Sigmoid colon (tissue), 7 donors: ENCODE measurements around the gene BEST1. TPM values are rescaled to one million over a fixed set of nuclear protein-coding genes. Genes with fewer than 3 reads are reported as not detected.
"Not testable (repeated sequence)": the region's sequence is repeated elsewhere in the genome, so short reads cannot be mapped to it uniquely, and the experiment has no call there.

Experiments
- DNase-seq: peaks from one replicate; pipeline ENCODE4 v3.0.0-alpha.2; 2019
- H3K27ac ChIP-seq, 4 donors: fragments of 200-600 bp; sonication (generic); one replicate each; pipeline ENCODE4 v1.5.1; 2016 to 2019; ENCODE audit warnings: mild to moderate bottlenecking in 1 of 4
- H3K27me3 ChIP-seq, 3 donors: fragments of 200-600 bp; sonication (generic); one replicate each; pipeline ENCODE4 v1.5.1; 2019; ENCODE audit warnings: mild to moderate bottlenecking in 1 of 3
- H3K36me3 ChIP-seq, 4 donors: fragments of 200-600 bp; sonication (generic); one replicate each; pipeline ENCODE4 v1.5.1; 2016 to 2019
- H3K4me1 ChIP-seq, 4 donors: fragments of 200-600 bp; sonication (generic); one replicate each; pipeline ENCODE4 v1.5.1; 2017 to 2019
- H3K4me3 ChIP-seq, 4 donors: fragments of 200-600 bp; sonication (generic); one replicate each; pipeline ENCODE4 v1.5.1; 2017 to 2019; ENCODE audit warnings: mild to moderate bottlenecking in 2 of 4, moderate library complexity in 1 of 4
- H3K9me3 ChIP-seq, 4 donors: fragments of 200-600 bp in 3 of 4; sonication (generic) in 3 of 4; one replicate each; pipeline versions ENCODE4 v1.5.1 to v1.6.1; 2013 to 2019
- EP300 ChIP-seq, 4 donors: sonication (generic); formaldehyde crosslinking; IDR thresholded peaks; one replicate each; pipeline ENCODE4 v1.6.1; 2017; ENCODE audit warnings: antibody characterized with exemption in 4 of 4
- POLR2A ChIP-seq, 2 donors: fragments of 450-650 bp; IDR thresholded peaks; one replicate each; pipeline ENCODE4 v1.6.1; 2016; ENCODE audit warnings: antibody characterized with exemption in 2 of 2, mild to moderate bottlenecking in 2 of 2, moderate library complexity in 2 of 2
- POLR2AphosphoS5 ChIP-seq, 4 donors: sonication (generic); formaldehyde crosslinking; IDR thresholded peaks; one replicate each; pipeline ENCODE4 v1.6.1; 2017; ENCODE audit warnings: antibody characterized with exemption in 4 of 4
- WGBS, 2 donors: extraction: QIAGEN DNeasy Blood & Tissue Kit; methylation state at CpG; one replicate each; pipeline ENCODE4 v1.1.7; 2013; 5-methylcytosine and 5-hydroxymethylcytosine counted together
- intact Hi-C: fragments of 100-400 bp; cut with DNase I; formaldehyde crosslinking; loops from one replicate; pipeline ENCODE4 v1.15.1; 2023
- polyA plus RNA-seq, 3 donors: library from polyadenylated mRNA; stranded (reverse); fragments of 200-250 nt; gene quantifications; one replicate each; pipeline ENCODE4 v1.2.3, GENCODE V29; 2013
- total RNA-seq, 4 donors: library from RNA; depleted of rRNA; stranded (reverse); fragments of >200 nt; gene quantifications; one replicate each; pipeline ENCODE4 v1.1.0, GENCODE V29; 2016
- TF ChIP-seq, protein P1 (sequence below), 4 experiments: fragments of 450-650 bp in 3 of 4; fragments of 200-600 bp in 1 of 4; IDR thresholded peaks; one replicate each; pipeline ENCODE4 v1.5.1; 2016 to 2019; ENCODE audit warnings: antibody characterized with exemption in 4 of 4, mild to moderate bottlenecking in 3 of 4, moderate library complexity in 2 of 4
- donor health status: healthy with polysubstance abuse.
- donor health status: Bipolar disorder and iron deficiency.
- donor health status: healthy.

The BEST1 gene
- total and polyA plus RNA-seq, 7 donors = 0.83 to 9.6 (median 4.3) TPM

DNA sequence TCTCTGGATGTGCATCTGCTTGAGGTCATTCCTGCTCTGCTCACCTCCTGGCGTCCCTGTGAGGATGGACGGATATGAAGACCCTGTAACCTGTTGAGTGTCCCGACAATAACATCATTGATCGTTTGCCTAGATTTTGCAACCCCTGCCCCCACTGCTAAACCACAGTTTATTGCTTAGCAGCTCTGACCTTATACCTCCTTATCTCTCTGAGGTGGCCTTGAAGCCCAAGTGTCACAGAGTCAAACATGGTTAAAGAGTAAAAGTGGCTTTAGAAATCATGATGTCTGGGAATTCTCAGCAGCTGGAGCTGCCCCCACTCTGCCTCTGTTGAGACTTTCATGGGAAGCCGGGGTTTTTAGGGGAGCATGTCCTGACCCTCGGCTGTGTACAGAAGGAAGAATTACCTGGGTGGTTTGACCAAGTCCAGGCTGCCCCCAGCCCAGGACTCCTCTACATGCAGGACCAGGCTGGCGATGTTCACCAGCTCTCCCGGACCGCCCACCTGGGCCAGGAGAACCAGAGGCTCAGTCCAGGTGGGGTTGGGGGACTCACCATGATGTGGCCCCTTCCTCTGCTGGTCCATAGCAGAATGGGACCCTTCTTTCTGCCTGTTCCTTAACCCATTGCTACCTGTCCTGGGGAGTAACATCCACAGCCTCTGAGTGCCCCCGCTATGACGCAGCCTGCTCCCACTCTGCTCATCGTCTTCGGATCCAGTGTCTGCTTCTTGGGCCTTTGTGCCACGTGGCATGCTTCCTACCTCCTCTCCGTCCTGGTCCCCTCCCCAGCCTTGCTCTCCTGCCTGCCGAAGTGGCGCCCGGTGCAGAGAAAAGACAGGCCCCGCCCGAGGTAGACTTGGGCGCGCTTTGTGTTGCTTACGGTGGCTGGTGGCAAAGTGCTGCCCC is 50.6 kb downstream of the BEST1 start:
- 74 to 85% methylated on average over 23 of the region's 23 CpGs for WGBS, 2 donors
- TF ChIP-seq, protein P1, sequence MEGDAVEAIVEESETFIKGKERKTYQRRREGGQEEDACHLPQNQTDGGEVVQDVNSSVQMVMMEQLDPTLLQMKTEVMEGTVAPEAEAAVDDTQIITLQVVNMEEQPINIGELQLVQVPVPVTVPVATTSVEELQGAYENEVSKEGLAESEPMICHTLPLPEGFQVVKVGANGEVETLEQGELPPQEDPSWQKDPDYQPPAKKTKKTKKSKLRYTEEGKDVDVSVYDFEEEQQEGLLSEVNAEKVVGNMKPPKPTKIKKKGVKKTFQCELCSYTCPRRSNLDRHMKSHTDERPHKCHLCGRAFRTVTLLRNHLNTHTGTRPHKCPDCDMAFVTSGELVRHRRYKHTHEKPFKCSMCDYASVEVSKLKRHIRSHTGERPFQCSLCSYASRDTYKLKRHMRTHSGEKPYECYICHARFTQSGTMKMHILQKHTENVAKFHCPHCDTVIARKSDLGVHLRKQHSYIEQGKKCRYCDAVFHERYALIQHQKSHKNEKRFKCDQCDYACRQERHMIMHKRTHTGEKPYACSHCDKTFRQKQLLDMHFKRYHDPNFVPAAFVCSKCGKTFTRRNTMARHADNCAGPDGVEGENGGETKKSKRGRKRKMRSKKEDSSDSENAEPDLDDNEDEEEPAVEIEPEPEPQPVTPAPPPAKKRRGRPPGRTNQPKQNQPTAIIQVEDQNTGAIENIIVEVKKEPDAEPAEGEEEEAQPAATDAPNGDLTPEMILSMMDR (IDR thresholded peaks at IDR 0.05) = no peak
- TF ChIP-seq POLR2AphosphoS5 (IDR thresholded peaks at IDR 0.05) (no peak), POLR2A (IDR thresholded peaks at IDR 0.05) (no peak), EP300 (IDR thresholded peaks at IDR 0.05) (no peak)
- DNase-seq = no peak

DNA sequence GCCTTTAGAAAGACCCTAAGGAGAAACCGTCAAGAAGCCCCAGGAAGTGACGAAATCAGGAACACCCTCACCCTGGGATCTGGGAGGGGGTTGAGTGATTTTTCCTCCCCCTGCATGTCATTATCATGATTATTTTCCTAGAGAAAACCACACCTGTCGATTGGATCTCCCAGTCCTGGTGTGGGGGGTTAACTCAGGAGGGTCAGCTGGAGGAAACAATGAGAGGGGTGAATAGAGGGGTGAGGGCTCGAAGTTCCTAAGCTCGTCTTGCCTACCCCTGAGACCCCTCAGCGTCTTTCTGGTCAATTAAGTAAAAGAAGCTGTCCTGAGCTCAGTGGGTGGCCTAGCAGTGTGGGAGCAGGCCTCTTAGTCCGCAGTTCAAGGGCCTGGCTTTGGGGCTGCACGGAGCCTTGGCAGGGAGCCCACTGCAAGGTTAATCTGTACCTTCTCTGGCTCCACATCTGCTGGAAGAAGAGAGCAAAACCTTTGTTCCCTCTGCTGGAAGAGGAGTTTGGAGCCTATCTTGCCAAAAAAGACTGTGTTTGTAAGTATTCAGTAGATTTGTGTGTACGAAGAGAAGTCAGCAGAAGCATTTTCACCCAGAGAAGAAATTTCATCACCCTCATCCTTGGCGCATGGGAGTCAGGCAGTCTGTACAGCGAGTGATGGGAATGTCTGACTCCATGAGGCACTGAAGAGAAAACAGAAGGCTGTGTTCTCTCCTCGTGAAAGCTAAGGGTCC is 51.5 kb downstream of the BEST1 start:
- Histone ChIP-seq H3K4me1 (no peaks in the 10 kb centered on the region), H3K36me3 (no peaks in the 10 kb centered on the region), H3K27ac (no peak overlapping the region), H3K27me3 (no peaks in the 10 kb centered on the region), H3K4me3 (no peak overlapping the region), H3K9me3 (peaks cover 0 to 2% (median 0%) of the 10 kb centered on the region in 4 donors)
- WGBS, 2 donors = 27 to 62% methylated on average over 12 of the region's 12 CpGs
- TF ChIP-seq EP300 (IDR thresholded peaks at IDR 0.05) (no peak), POLR2A (IDR thresholded peaks at IDR 0.05) (no peak), POLR2AphosphoS5 (IDR thresholded peaks at IDR 0.05) (no peak)
- TF ChIP-seq, protein P1 (IDR thresholded peaks at IDR 0.05) = no peak
- no peak for DNase-seq
- intact Hi-C loops = no loop called here

More for the DNA sequence above, 50.6 kb downstream of the BEST1 start:
- intact Hi-C loops = no loop called here
- peaks cover 0 to 2% (median 0%) of the 10 kb centered on the region in 4 donors for H3K9me3 ChIP-seq
- H3K27me3 ChIP-seq = no peaks in the 10 kb centered on the region
- H3K27ac ChIP-seq = no peak overlapping the region
- H3K36me3 ChIP-seq = no peaks in the 10 kb centered on the region
- H3K4me1 ChIP-seq = no peaks in the 10 kb centered on the region
- H3K4me3 ChIP-seq = no peak overlapping the region

DNA sequence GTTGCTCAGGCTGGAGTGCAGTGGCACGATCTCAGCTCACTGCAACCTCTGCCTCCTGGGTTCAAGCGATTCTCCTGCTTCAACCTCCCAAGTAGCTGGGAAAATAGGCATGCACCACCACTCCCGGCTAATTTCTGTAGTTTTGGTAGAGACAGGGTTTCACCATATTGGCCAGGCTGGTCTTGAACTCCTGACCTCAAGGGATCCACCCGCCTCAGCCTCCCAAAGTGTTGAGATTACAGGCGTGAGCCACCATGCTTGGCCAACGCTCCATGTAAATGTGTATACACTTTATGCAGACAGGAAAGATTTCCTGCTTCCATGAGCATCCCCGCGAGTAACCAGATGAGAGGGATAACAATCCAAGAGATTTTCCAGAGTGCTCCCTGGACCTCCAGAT is 52.1 kb downstream of the BEST1 start:
- H3K9me3 ChIP-seq, H3K4me3 ChIP-seq, H3K36me3 ChIP-seq, intact Hi-C loops, H3K4me1 ChIP-seq, H3K27me3 ChIP-seq, DNase-seq, H3K27ac ChIP-seq: not testable (repeated sequence)
- 93% methylated on average over 8 of the region's 8 CpGs for WGBS, 2 donors

DNA sequence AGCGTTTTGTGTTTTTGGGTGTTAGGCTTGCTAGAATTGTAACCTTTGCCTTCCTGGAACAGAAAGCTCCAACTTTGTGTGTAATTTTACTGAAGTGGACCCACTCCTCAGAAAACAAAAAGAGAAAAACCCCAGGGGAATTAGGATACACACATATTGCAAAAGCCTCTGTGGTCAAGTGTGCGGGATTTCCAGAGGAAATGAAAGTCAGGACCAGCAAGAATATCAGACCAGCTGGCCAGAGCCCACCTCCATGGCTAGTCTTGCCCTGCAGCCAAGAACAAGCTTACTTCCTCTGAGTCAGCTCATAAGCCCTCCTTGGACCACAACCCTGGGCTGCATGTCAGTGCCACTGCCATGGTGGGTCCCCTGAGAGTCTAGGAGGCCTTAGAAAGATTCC is 54.3 kb downstream of the BEST1 start:
- intact Hi-C loops = no loop called here
- H3K27ac ChIP-seq = peak overlapping the region in 2 of 4 donors; percentile 5 to 14
- TF ChIP-seq, protein P1 (IDR thresholded peaks at IDR 0.05) = no peak
- TF ChIP-seq EP300 (IDR thresholded peaks at IDR 0.05) (no peak), POLR2AphosphoS5 (IDR thresholded peaks at IDR 0.05) (no peak), POLR2A (IDR thresholded peaks at IDR 0.05) (no peak)
- H3K9me3 ChIP-seq = peaks cover 0 to 2% (median 0%) of the 10 kb centered on the region in 4 donors
- no peaks in the 10 kb centered on the region for H3K4me1 ChIP-seq
- no peaks in the 10 kb centered on the region for H3K27me3 ChIP-seq
- H3K4me3 ChIP-seq = no peak overlapping the region
- 64 to 75% methylated on average over 2 of the region's 2 CpGs for WGBS, 2 donors
- no peak for DNase-seq
- H3K36me3 ChIP-seq = no peaks in the 10 kb centered on the region

DNA sequence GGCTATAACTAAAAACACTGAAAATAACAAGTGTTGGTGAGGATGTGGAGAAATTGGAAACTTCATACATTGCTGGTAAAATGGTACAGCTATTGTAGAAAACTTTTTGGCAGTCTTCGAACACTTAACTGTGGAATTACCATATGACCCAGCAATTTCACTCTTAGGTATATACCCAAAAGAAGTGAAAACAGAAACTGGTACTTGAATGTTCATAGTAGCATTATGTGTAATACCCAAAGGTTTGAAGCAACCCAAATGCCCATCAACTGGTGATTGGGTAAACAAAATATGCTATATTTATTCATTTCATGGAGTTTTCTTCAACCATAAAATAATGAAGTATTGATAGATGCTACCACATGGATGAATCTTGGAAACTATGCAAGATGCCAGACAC is 58.0 kb downstream of the BEST1 start:
- TF ChIP-seq EP300 (IDR thresholded peaks at IDR 0.05) (no peak), POLR2A (IDR thresholded peaks at IDR 0.05) (no peak), POLR2AphosphoS5 (IDR thresholded peaks at IDR 0.05) (no peak)
- TF ChIP-seq, protein P1 (IDR thresholded peaks at IDR 0.05) = no peak
- no peak overlapping the region for H3K27ac ChIP-seq
- H3K27me3 ChIP-seq = no peaks in the 10 kb centered on the region
- no peak overlapping the region for H3K4me3 ChIP-seq
- no peak for DNase-seq
- intact Hi-C loops = no loop called here
- H3K4me1 ChIP-seq = no peaks in the 10 kb centered on the region
- 86 to 92% methylated on average over 1 of the region's 1 CpG for WGBS, 2 donors
- H3K9me3 ChIP-seq = no peaks in the 10 kb centered on the region
- no peaks in the 10 kb centered on the region for H3K36me3 ChIP-seq
